HG03039 (cell line): Measurements from ENCODE around the gene AASDHPPT.
A peak's percentile ranks its signal among the peaks of the same experiment; 100 is the strongest.

Experiments
- ATAC-seq: cut with Tn5 transposase; IDR thresholded peaks from one replicate; pipeline ENCODE4 v1.9.1; 2021; ENCODE audit warnings: mild to moderate bottlenecking, moderate library complexity; ENCODE audit not compliant: unreplicated experiment

Gene AASDHPPT

DNA sequence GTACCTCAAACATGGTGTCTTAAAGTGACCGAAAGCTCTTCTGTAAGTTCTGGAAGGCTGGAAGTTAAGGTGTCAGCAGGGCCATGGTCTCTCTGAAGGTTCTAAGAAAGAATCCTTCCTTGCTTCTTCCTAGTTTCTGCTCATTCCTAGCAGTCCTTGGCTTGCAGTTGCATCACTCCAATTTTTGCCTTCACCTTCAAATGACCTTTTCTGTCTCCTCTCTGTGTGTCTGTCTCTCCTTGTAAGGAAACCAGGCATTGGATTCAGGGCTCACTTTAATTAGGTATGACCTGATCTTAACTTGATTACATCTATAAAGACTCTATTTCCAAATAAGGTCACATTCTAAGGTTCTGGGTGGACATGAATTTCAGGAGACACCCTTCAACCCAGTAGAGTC lies 8.7 kb downstream of the AASDHPPT start:
- no peak for ATAC-seq

DNA sequence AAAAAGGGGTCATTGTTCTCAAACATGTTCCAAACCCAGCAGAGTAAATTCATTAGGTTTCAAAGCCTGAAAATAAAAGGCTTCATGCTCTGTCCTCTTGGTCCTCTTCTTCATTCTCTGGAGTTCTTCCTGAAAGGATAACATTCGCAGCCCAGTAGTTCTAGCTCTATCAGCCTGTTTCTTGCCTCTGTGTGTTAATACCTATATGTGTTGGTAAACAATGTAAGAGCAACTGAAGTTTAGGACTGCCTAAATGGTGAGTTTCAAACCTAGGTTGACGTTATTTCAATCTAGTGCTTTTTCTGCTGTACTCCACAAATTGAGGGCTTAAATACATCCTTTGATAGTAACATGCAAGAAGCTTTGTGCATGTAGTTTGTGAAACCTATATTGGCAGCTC lies 9.4 kb downstream of the AASDHPPT start:
- no peak for ATAC-seq

DNA sequence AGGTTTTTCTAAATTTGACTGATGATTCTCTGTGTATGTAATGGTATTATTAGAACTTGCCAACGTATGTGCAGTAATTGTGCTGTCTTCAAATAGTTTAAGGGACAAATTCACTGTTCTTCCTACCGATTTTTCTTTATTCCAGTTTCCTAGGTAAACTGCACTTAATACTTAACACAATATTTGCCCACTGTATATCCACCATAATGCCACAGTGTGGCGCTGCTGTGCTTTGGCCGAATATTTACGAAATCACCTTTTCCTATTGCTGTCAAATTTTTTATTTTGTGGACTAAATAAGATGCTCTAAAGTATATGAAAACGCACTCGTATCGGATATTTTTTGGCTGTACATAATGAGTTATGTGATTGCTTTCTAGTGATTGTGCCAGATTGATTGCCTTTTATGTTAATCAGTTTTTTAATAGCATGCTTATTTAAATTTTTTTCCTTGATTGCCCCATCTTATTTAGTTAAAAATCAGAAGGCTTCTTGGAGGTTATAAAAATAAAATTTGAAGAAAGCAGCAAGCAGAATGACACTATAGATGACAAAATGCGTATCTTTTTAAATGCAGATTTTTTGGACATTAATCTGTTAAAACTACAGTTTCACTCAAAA lies 10.5 kb downstream of the AASDHPPT start:
- no peak for ATAC-seq

DNA sequence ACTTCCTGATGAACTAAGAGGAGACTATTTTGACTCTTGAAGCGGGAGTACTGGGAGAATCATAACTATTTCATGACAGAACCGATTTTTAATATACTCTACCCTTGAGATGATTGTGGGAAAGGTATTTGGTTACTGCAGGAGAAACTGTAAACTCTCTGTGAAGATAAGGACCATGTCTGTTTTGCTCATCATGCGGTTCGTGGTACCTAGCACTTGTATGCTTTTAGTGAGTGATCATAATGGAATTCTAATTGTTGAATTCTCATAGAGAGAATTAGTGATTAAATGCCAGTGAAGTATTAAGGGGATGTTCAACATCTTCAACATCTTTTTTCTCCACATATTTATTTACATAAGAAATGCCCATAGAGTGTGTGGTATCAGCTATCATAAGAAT lies 11.4 kb downstream of the AASDHPPT start:
- no peak for ATAC-seq

DNA sequence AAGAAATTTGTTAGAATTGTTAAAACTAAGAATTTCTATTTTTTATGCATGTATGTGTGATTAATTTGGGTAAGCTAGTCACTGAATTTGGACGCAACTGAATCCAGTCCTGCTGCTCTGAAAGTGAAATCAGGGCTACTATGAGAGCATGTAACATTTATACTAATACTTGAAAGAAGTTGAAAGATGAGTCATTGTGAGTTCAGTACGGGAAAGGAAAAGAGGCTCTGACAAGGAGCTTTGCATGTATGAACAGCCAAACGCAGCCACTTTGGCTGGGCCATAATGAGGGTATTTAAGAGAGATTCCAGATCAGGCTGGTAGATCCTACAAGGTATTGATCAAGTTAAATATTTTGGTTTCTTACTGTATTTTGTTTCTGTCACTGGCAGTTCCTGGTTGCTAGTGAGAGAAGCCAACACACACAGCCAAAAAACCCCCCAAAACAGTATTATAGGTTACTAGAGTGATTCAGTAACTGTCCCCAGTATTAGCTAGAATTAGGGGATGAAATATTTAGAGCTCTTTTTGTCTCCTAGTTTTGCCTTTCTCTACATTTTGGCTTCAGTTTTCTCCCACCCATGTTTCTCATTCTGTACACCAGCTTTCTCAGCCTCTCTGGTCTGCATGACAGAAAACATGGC lies 14.1 kb downstream of the AASDHPPT start:
- ATAC-seq: peak; percentile 99

DNA sequence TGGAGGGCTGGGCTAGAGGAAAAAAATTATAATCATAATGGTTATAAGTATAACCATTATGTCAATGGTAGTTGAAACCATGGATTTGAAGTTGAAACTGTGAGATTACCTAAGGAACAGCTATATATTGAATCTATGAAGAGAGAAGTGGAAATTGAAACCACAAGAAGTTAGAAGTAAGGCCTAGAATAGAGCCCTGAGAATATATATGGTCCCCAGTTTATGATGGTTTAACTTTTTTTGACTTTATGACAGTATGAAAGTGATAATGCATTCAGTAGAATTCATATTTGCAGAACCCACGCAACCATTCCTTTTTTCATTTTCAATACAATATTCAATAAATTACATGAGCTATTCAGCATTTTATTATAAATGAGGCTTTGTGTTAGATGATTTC lies 15.0 kb downstream of the AASDHPPT start:
- no peak for ATAC-seq

DNA sequence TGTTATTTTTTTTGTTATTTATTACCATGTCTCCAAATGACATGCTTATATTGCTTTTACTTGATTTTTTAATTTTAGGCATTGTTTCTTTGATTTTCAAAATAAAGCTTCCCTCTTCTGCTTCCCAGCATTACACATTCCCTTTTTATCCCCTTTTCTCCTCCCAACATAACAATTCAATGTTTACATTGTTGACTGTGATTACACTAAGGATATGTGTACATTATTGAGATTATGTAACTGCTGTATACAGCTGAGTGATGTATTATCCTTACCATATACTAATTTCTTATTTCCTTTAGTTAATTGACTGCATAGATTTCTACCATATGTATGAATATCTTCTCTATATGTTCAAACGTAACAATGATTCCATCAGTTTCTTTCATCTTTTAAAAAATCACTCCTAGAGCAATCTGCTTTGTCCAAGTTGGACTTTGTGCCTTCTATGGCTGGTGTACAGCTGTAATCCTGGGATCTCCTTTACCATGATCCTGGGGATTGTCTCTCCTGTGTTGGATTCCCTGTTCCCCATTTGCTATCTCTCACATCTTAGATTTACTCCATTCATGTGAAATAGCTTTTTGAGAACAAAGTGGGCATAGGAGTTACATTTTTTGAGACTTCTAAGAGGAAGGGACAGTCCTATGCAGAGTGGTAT lies 21.6 kb downstream of the AASDHPPT start:
- ATAC-seq: no peak

DNA sequence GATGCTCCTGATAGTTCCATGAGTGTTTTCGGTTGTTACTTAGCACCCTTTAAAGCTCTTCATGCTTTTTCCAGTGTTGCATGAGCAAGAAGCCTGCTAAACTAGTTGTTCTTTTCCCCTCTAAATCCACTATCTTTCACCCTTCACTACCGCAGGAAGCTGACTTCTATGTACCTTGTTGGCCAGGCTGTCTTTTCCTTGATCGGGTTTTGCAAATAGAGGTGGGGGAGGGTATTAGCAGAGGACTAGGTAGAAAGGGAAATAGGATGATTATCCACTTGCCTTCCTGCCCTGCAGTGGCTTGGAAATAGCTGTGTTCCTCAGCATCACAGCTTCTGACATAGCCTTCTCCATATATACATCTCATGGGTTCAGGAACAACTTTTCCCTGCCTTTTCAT lies 23.9 kb downstream of the AASDHPPT start:
- no peak for ATAC-seq

DNA sequence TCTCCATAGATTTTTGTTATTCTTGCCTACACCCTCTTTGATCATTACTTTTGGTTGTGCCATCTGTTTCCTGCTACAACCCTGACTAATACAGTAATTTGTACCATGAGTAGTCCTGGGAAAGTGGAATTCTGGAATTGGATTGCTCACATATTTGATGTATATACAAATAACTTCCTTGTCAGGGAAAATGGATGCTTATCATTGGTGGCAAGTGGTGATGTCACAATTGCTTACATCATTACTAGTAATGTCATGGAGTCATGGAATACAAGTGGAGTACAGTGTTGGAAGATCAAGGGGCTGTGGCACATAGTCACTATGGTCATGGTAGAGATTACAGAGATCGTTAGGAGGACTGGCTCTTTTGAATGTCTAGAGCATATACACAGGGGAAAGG lies 24.4 kb downstream of the AASDHPPT start:
- ATAC-seq: no peak

DNA sequence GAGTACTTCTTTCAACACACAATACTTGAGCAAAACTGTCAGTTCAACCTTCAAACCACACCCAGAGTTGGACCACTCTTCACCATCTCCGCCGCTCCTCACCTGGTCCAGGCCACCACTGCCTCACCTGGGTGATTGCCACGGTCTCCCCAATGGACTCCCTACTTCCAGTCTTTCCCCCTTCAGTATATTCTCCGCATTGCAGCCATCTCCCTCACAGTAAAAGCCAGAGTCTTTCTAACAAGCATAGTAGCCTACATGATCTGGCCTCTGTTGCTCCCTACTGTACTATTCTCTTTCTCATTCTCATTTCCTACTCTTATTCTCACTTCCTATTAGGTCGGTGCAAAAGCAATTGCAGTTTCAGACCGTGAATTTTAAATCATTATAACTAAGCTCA lies 28.5 kb downstream of the AASDHPPT start:
- no peak for ATAC-seq

DNA sequence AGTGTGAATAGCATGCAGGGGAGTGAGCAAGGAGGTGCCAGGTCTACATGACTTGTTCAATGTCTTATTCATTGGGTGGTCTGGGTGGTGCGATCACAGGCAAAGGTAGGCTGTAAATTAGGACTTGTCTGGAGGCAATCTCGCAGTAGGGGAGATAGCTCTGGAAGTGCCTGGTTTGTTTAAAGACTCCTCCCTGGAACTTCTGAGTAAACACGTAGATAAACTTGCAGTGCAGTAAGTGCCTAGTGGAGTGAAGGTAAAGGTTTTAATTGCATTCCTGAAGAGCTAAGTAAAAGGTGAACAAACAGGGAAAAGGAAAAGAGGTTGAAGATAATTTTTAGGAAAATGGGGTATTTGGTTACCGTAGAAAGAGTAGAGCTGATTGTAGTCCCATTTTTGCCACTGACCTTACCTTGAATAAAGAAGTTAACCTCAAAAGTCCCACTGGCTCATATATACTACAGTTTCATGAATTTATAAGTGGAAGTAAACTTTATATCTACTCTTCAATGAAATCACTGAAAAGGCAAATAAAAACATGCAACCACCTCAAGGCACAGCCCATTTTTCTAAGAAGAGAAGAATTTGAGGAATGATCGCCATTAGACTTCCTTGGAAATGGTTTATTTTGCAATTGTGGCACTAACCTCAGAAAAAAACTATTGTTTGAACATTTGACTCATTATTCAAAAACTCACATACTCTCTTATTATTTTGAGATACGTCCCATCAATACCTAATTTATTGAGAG lies 44.3 kb downstream of the AASDHPPT start:
- ATAC-seq: no peak

DNA sequence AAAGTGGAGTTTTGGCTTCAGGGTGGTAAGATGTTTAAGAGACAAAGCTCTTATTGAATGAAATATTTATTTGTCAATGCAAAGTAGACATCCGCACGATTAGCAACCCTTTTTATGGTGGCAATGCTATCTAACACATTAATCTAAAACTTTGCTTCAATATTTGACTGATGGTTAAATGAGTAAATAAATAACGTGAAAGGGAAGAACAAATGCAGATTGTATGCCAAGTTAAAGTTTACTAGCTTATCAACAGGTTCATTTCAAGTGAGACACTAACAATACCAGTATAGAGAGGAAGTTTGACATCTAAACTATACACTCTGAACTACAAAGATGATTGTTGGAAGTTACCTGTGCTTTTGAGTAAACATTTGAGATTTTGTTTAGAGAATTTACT lies 50.1 kb downstream of the AASDHPPT start:
- no peak for ATAC-seq

DNA sequence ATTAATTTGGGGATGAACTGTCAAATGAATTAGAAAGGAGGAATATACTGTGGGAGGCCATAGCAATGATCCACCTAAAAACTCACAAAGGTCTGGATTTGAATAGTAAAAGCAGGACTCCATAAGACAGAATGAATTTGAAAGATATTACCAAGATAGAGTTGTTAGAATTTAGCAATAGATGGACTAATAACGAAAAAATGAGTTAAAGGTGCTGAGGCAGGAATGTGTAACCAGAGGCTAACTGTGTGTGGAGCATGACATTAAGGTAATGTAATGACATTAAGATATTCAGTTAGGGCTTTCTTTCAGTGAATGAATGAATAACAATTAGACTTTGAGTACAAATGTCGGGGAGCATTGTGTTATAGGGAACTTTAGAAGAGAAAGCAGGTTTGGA lies 51.3 kb downstream of the AASDHPPT start:
- no peak for ATAC-seq

DNA sequence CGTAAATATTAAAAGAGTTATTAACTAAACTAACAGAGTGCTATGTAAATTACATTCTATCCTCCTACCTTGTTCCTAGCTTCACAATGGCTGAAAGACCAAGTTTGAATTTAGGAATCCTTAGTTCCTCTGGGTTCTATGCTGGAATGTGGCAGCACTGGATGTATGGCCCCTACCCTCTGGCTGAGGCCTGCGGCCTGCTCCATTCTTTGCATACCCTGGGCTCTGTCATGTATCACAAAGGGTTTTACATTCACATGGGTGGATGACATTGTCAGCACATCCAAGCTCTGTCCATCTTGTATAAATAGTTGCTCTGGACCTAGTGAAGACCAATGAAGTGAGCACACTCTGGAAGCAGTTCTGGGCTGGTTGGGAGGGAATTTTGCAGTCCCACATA lies 54.5 kb downstream of the AASDHPPT start:
- ATAC-seq: no peak

DNA sequence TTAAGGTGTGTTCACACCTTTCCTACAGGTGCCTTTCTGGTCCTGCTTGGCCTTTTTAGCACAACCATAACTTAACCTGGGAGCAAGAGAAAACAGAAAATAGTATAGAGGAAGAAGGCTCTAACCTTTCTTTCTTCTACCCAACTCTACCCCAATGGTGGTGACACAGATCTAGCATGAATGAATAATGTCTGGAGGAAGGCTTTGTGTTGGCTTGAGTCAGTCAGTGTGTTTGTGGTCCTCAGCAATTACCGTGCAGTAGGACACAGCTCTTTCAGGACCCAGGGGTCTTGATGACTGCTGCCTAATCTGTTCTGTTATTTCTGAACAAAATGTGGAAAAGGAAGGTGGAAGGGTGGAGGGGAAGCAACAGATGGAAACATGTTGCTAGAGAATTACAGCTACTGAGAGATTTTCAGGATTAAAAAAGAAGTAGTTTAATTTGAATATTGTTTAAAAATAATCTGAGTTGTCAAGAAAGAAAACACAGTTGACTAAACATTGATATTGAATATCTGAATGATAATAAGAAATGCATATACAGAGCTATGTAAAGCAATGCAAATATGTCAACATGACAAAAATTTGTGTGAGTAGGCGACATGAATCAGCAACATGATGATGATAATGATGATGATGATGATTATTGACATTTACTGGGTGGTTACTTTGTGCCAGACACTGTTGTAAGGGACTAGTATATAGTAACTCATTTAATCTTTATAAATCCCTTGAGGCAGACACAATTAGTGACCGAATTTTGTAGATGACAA lies 55.3 kb downstream of the AASDHPPT start:
- no peak for ATAC-seq

DNA sequence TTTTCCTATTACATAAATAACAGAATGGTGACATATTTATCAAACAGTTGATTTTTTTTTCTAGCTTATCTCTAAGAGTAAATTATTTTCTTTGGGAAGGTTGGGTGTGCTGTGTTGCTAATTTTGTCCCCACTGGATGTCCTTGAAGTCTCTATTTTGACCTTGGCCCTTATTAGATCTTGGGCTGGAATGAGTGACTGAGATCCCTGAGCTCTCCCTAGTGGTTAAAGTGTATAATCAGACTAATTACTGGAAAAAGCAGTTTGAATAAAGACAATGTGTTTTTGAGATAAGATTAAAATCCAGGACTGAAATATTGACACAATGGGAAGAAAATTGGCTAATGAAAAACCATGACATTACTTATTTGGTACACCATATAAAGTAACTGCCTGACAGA lies 56.1 kb downstream of the AASDHPPT start:
- no peak for ATAC-seq

DNA sequence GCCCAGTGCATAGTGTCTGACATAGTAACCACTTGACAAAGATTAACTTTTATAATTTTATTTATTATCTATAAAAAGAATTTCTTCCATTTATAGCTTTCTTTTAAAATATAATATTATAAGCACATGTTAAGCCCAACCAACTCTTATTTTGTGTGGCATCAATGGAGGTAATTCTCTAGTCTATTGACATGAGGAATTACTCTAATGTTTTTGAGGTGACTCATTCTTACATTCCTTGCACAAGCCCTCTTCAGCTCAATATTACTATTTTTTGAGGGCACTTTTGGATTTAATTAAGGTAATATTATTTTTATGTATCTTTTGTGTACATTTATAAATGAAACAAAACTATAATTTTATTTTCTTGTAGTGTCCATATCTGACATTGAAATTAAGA lies 59.6 kb downstream of the AASDHPPT start:
- no peak for ATAC-seq

DNA sequence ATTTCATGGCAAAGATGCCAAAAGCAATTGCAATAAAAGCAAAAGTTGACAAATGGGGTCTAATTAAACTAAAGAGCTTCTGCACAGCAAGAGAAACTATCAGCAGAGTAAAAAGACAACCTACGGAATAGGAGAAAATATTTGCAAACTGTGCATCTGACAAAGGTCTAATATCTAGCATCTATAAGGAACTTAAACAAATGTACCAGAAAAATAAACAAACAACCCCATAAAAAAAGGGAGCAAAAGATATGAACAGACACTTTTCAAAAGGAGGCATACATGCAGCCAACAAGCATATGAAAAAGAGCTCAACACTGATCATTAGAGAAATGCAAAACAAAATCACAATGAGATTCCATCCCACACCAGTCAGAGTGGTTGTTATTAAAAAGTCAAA lies 60.3 kb downstream of the AASDHPPT start:
- no peak for ATAC-seq
